ENCODE results near the gene CD180.

DNA sequence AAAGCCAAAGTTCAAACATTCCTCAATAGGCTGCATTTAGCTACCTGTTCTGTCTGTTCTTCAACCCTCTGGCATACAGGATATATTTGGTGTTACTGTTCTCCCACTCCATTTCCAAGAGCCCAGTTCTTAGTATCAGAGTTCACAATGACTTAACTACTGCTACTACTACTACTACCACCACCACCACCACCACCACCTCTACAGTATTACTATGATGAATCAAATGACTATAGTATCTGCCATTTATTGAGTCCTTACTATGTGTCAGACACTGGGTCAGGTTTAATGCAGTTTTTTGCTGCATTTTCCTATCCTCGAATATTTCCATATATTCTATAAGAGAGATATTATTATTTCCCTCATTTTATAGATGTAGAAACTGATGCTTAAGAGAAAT lies 937 bp upstream of the CD180 start:
- TF ChIP-seq, protein P1, sequence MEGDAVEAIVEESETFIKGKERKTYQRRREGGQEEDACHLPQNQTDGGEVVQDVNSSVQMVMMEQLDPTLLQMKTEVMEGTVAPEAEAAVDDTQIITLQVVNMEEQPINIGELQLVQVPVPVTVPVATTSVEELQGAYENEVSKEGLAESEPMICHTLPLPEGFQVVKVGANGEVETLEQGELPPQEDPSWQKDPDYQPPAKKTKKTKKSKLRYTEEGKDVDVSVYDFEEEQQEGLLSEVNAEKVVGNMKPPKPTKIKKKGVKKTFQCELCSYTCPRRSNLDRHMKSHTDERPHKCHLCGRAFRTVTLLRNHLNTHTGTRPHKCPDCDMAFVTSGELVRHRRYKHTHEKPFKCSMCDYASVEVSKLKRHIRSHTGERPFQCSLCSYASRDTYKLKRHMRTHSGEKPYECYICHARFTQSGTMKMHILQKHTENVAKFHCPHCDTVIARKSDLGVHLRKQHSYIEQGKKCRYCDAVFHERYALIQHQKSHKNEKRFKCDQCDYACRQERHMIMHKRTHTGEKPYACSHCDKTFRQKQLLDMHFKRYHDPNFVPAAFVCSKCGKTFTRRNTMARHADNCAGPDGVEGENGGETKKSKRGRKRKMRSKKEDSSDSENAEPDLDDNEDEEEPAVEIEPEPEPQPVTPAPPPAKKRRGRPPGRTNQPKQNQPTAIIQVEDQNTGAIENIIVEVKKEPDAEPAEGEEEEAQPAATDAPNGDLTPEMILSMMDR (IDR thresholded peaks at IDR 0.05; ENCODE audit: extremely low read depth in 1 of 2, insufficient read depth in 1 of 2, low read depth in 1 of 2, low read length in 2 of 2) = no peak
- TF ChIP-seq POLR2A (IDR thresholded peaks at IDR 0.05; ENCODE audit: low read depth, low read length) (no peak), POLR2AphosphoS5 (IDR thresholded peaks at IDR 0.05; ENCODE audit: insufficient read depth, low read depth, low read length) (no peak), EZH2 (IDR thresholded peaks at IDR 0.05; ENCODE audit: borderline replicate concordance, low read depth, low read length, severe bottlenecking) (no peak), MYC (IDR thresholded peaks at IDR 0.05; ENCODE audit: low read depth, low read length) (no peak), FOS (IDR thresholded peaks at IDR 0.05; ENCODE audit: borderline replicate concordance, insufficient read depth, low read length) (no peak)
